OCI-LY1 (cell line): ENCODE data around the gene LETM1.

ENCODE experiments used
- H2AFZ ChIP-seq: fragments of 200-600 bp; sonication (generic), shearing (Covaris generic); 2 replicates; pipeline ENCODE4 v1.6.0; 2014; ENCODE audit warnings: antibody characterized with exemption, mild to moderate bottlenecking, low read length
- H3F3A ChIP-seq: fragments of 200-600 bp; sonication (generic), shearing (Covaris generic); 2 replicates; pipeline ENCODE4 v1.6.0; 2014; ENCODE audit warnings: mild to moderate bottlenecking, antibody characterized with exemption, low read length, moderate library complexity; ENCODE audit not compliant: insufficient read depth
- H3K27ac ChIP-seq: fragments of 200-600 bp; sonication (generic); 2 replicates; pipeline ENCODE4 v1.5.1; 2014; ENCODE audit warnings: low read length, mixed run types, mild to moderate bottlenecking, low read depth; ENCODE audit not compliant: poor library complexity, severe bottlenecking
- H3K27me3 ChIP-seq: fragments of 200-600 bp; sonication (generic); 2 replicates; pipeline ENCODE4 v1.6.0; 2014; ENCODE audit warnings: antibody characterized with exemption, mild to moderate bottlenecking, low read length, moderate library complexity; ENCODE audit not compliant: insufficient read depth
- H3K36me3 ChIP-seq: fragments of 200-600 bp; sonication (generic); 2 replicates; pipeline ENCODE4 v1.6.1; 2014; ENCODE audit warnings: mild to moderate bottlenecking, antibody characterized with exemption, low read length, moderate library complexity, mixed read lengths; ENCODE audit not compliant: insufficient read depth
- H3K4me1 ChIP-seq: fragments of 200-600 bp; sonication (generic); 2 replicates; pipeline ENCODE4 v1.5.1; 2014; ENCODE audit warnings: mild to moderate bottlenecking, low read length, moderate library complexity; ENCODE audit not compliant: insufficient read depth, severe bottlenecking
- H3K4me2 ChIP-seq: fragments of 200-600 bp; sonication (generic), shearing (Covaris generic); 2 replicates; pipeline ENCODE4 v1.6.1; 2014; ENCODE audit warnings: low read length
- H3K4me3 ChIP-seq: fragments of 200-600 bp; sonication (generic); 2 replicates; pipeline ENCODE4 v1.5.1; 2014; ENCODE audit warnings: low read length, low read depth, mild to moderate bottlenecking, mixed read lengths; ENCODE audit not compliant: poor library complexity, severe bottlenecking
- H3K79me2 ChIP-seq: fragments of 200-600 bp; shearing (Covaris generic); 2 replicates; pipeline ENCODE4 v1.6.1; 2016; ENCODE audit warnings: mixed run types, low read length, mixed read lengths; ENCODE audit not compliant: insufficient read depth
- H3K9ac ChIP-seq: fragments of 200-600 bp; sonication (generic), shearing (Covaris generic); 2 replicates; pipeline ENCODE4 v1.6.1; 2014; ENCODE audit warnings: mild to moderate bottlenecking, low read length, mixed read lengths
- H3K9me2 ChIP-seq: fragments of 200-600 bp; sonication (generic), shearing (Covaris generic); 2 replicates; pipeline ENCODE4 v1.6.1; 2014; ENCODE audit warnings: low read depth, mild to moderate bottlenecking, low read length, mixed read lengths
- H3K9me3 ChIP-seq: fragments of 200-600 bp; shearing (Covaris generic); 2 replicates; pipeline ENCODE4 v1.6.1; 2014; ENCODE audit warnings: low read length, mixed read lengths
- H4K20me1 ChIP-seq: fragments of 200-600 bp; sonication (generic), shearing (Covaris generic); 2 replicates; pipeline ENCODE4 v1.6.0; 2016; ENCODE audit warnings: mild to moderate bottlenecking, low read length; ENCODE audit not compliant: insufficient read depth
- EZH2 ChIP-seq: fragments of 200-600 bp; sonication (generic), shearing (Covaris generic); IDR thresholded peaks from 2 replicates; pipeline ENCODE4 v1.8.0; 2017; ENCODE audit warnings: borderline replicate concordance, mixed run types, mild to moderate bottlenecking, antibody characterized with exemption, low read length, moderate library complexity, mixed read lengths
- TF ChIP-seq, protein P1 (sequence below): fragments of 200-600 bp; sonication (generic), shearing (Covaris generic); IDR thresholded peaks from 2 replicates; pipeline ENCODE4 v1.5.1; 2017; ENCODE audit warnings: mild to moderate bottlenecking, antibody characterized with exemption, low read length, moderate library complexity, mixed read lengths

Gene LETM1

DNA sequence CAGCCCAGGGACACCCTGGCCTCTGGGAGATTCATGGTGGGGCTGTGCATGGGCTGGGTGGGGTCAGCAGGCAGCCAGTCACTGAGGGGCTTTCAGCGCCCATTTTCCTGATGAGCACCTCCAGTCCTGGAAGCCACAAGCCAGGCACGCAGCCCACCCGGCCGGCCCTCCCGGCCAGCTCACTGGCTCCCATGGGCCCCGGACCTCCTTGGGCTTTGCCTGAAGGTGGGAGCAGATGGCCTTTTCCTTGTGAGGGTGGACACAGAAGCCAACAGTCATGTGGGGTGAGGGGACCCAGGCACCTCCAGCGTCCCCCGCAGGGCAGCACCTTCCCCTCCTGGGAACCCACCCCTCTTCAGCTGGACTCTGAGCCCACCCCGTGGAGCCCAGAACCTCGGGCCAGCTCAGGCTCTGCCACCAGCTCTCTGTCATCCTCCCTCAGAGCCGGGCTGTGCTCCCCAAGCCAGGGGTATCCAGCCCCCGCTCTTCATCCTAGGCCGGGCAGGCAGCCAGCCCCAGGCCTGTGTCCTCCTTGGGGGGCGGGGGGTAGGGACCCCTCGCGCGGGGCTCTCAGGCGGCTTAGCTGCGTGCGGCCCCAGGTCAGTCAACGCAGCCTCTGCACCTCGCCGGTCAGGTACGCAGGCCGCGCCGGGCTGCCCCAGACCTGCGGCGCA lies 63.7 kb downstream of the LETM1 start:
- H3K27me3 ChIP-seq: no peaks in the 10 kb centered on the region
- H3K36me3 ChIP-seq: no peaks in the 10 kb centered on the region
- H3K4me2 ChIP-seq: no peak overlapping the region

DNA sequence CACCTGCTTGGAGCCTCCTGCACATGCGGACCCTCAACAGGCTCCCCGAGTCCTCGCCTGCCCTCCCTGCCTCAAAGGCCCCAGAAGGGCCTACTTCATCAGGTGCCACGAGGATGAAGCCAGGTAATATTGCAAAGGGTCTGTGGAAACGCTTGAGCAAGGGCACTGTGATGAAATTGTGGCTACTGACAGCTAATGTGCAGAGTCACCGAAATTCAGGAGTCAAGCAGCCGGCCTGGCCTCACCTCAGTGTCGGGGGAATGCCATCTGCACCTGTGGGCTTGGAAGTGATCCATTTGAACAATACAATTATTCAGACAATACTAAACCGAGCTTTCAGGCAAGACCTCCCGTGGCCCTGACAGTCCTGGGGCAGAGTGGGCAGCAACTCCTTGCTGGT lies 66.0 kb downstream of the LETM1 start:
- Histone ChIP-seq H3K27me3 (no peaks in the 10 kb centered on the region), H3K4me3 (no peak overlapping the region), H3K9me3 (no peaks in the 10 kb centered on the region), H3K4me1 (no peaks in the 10 kb centered on the region), H3K27ac (no peak overlapping the region), H3F3A (no peaks in the 10 kb centered on the region), H3K36me3 (no peaks in the 10 kb centered on the region), H2AFZ (no peak overlapping the region), H3K9me2 (no peaks in the 10 kb centered on the region), H4K20me1 (no peaks in the 10 kb centered on the region), H3K79me2 (no peaks in the 10 kb centered on the region), H3K9ac (no peak overlapping the region), H3K4me2 (no peak overlapping the region)
- TF ChIP-seq, protein P1, sequence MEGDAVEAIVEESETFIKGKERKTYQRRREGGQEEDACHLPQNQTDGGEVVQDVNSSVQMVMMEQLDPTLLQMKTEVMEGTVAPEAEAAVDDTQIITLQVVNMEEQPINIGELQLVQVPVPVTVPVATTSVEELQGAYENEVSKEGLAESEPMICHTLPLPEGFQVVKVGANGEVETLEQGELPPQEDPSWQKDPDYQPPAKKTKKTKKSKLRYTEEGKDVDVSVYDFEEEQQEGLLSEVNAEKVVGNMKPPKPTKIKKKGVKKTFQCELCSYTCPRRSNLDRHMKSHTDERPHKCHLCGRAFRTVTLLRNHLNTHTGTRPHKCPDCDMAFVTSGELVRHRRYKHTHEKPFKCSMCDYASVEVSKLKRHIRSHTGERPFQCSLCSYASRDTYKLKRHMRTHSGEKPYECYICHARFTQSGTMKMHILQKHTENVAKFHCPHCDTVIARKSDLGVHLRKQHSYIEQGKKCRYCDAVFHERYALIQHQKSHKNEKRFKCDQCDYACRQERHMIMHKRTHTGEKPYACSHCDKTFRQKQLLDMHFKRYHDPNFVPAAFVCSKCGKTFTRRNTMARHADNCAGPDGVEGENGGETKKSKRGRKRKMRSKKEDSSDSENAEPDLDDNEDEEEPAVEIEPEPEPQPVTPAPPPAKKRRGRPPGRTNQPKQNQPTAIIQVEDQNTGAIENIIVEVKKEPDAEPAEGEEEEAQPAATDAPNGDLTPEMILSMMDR: no peak
- TF ChIP-seq EZH2: no peak

More for the DNA sequence above, 63.7 kb downstream of the LETM1 start:
- Histone ChIP-seq H3K4me1 (no peaks in the 10 kb centered on the region), H3K27ac (no peak overlapping the region), H4K20me1 (no peaks in the 10 kb centered on the region), H3K79me2 (no peaks in the 10 kb centered on the region), H3K9me2 (no peaks in the 10 kb centered on the region), H3F3A (no peaks in the 10 kb centered on the region), H2AFZ (no peak overlapping the region), H3K9ac (no peak overlapping the region), H3K4me3 (no peak overlapping the region), H3K9me3 (no peaks in the 10 kb centered on the region)
- TF ChIP-seq EZH2: no peak
- TF ChIP-seq, protein P1: no peak

DNA sequence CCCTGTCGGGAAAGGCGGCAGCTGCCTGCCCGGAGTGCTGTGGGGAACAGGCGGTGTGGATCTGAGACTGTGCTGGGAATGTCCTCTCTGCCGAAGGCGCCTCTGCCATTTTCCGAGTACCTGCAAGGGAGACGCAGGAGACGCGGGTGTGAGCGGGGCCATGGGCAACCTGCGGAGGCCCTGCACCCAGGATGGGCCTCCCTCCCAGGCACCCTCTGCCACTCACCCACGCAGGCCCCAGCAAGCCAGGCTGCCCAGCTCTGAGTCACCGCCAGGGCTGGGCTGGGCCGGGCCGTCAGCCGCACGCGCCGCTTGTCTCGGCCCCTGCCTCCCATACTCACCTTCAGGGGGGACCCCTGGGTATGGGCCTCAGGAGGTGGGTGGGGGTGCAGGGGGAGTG lies 66.4 kb downstream of the LETM1 start:
- TF ChIP-seq EZH2: no peak
- TF ChIP-seq, protein P1: no peak
- Histone ChIP-seq H2AFZ (no peak overlapping the region), H3K36me3 (no peaks in the 10 kb centered on the region), H3K27me3 (no peaks in the 10 kb centered on the region), H3K27ac (no peak overlapping the region), H3K4me1 (no peaks in the 10 kb centered on the region), H3K9ac (no peak overlapping the region), H3K9me3 (no peaks in the 10 kb centered on the region), H3K4me3 (no peak overlapping the region), H3K4me2 (no peak overlapping the region), H3K9me2 (no peaks in the 10 kb centered on the region), H3F3A (no peaks in the 10 kb centered on the region), H3K79me2 (no peaks in the 10 kb centered on the region), H4K20me1 (no peaks in the 10 kb centered on the region)
